HEK293 (cell line): Measurements from ENCODE around the gene KLK5.

Source experiments
- IKZF3 ChIP-seq: fragments of 450-650 bp; IDR thresholded peaks from 2 replicates; pipeline ENCODE4 v1.5.0; 2018; ENCODE audit warnings: missing biosample characterization, mild to moderate bottlenecking, missing genetic modification characterization, moderate library complexity
- ZBTB20 ChIP-seq: fragments of 450-650 bp; formaldehyde crosslinking; IDR thresholded peaks from 2 replicates; pipeline ENCODE4 v1.5.1; 2016; ENCODE audit warnings: missing biosample characterization, missing genetic modification characterization
- ZNF114 ChIP-seq: fragments of 450-650 bp; formaldehyde crosslinking; IDR thresholded peaks from 2 replicates; pipeline ENCODE4 v1.5.0; 2017; ENCODE audit warnings: missing biosample characterization, missing genetic modification characterization
- ZNF155 ChIP-seq: fragments of 450-650 bp; formaldehyde crosslinking; IDR thresholded peaks from 2 replicates; pipeline ENCODE4 v1.5.1; 2016; ENCODE audit warnings: missing biosample characterization, missing genetic modification characterization
- ZNF274 ChIP-seq, 2 experiments: fragments of 200-500 bp in 1 of 2; fragments of 450-650 bp in 1 of 2; sonication (Bioruptor generic) in 1 of 2; formaldehyde crosslinking in 1 of 2; IDR thresholded peaks; 2 replicates each; pipeline versions ENCODE4 v1.5.1 to v1.6.1; 2014 to 2016; ENCODE audit warnings: borderline replicate concordance in 1 of 2, inconsistent platforms in 1 of 2, low read length in 1 of 2, missing biosample characterization in 1 of 2, missing genetic modification characterization in 1 of 2
- ZNF76 ChIP-seq: fragments of 450-650 bp; formaldehyde crosslinking; IDR thresholded peaks from 2 replicates; pipeline ENCODE4; 2016; ENCODE audit warnings: low read depth, missing biosample characterization, missing genetic modification characterization, borderline replicate concordance
- TF ChIP-seq, protein P1 (sequence below): fragments of 450-650 bp; formaldehyde crosslinking; IDR thresholded peaks from 2 replicates; pipeline ENCODE4 v1.5.1; 2016; ENCODE audit warnings: missing biosample characterization, missing genetic modification characterization
- TF ChIP-seq, protein P2 (sequence below): fragments of 450-650 bp; formaldehyde crosslinking; conservative IDR thresholded peaks from 2 replicates; pipeline ENCODE4 v1.5.1; 2016; ENCODE audit warnings: low read depth, missing biosample characterization, missing genetic modification characterization
- TF ChIP-seq, protein P3 (sequence below): fragments of 450-650 bp; formaldehyde crosslinking; IDR thresholded peaks from 2 replicates; pipeline ENCODE4 v1.5.1; 2016; ENCODE audit warnings: missing biosample characterization, missing genetic modification characterization, borderline replicate concordance

DNA sequence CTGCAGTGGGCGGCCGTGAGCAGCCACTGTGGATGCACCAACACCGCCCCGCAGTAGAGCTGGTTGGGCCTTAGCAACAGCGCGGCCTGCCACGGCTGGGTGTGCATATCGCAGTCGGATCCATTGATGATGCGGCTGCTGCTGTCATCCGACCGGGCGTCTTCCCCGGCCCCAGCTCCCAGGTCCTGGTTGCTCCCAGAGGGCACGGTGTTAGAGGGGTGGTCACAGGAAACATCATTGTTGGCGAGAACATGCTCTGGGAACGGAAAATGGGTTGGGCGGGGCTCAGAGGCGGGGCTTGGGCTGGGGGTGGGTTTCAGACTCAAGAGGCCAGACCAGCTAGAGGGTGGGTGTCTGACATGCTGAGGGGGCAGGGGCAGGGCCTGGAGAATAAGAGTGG, 3.0 kb downstream of the KLK5 start:
- TF ChIP-seq, protein P1, sequence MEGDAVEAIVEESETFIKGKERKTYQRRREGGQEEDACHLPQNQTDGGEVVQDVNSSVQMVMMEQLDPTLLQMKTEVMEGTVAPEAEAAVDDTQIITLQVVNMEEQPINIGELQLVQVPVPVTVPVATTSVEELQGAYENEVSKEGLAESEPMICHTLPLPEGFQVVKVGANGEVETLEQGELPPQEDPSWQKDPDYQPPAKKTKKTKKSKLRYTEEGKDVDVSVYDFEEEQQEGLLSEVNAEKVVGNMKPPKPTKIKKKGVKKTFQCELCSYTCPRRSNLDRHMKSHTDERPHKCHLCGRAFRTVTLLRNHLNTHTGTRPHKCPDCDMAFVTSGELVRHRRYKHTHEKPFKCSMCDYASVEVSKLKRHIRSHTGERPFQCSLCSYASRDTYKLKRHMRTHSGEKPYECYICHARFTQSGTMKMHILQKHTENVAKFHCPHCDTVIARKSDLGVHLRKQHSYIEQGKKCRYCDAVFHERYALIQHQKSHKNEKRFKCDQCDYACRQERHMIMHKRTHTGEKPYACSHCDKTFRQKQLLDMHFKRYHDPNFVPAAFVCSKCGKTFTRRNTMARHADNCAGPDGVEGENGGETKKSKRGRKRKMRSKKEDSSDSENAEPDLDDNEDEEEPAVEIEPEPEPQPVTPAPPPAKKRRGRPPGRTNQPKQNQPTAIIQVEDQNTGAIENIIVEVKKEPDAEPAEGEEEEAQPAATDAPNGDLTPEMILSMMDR = no peak
- TF ChIP-seq ZNF114 (tag by site-specific recombination) (no peak), ZNF155 (tag by site-specific recombination) (no peak), ZBTB20 (tag by site-specific recombination) (no peak), ZNF274 (IDR thresholded peaks at IDR 0.05; ENCODE audit: low read length) (no peak), ZNF274 (tag by site-specific recombination; IDR thresholded peaks at IDR 0.05; ENCODE audit: borderline replicate concordance) (no peak), ZNF76 (tag by site-specific recombination) (no peak), IKZF3 (tag by site-specific recombination) (no peak)
- TF ChIP-seq, protein P2, sequence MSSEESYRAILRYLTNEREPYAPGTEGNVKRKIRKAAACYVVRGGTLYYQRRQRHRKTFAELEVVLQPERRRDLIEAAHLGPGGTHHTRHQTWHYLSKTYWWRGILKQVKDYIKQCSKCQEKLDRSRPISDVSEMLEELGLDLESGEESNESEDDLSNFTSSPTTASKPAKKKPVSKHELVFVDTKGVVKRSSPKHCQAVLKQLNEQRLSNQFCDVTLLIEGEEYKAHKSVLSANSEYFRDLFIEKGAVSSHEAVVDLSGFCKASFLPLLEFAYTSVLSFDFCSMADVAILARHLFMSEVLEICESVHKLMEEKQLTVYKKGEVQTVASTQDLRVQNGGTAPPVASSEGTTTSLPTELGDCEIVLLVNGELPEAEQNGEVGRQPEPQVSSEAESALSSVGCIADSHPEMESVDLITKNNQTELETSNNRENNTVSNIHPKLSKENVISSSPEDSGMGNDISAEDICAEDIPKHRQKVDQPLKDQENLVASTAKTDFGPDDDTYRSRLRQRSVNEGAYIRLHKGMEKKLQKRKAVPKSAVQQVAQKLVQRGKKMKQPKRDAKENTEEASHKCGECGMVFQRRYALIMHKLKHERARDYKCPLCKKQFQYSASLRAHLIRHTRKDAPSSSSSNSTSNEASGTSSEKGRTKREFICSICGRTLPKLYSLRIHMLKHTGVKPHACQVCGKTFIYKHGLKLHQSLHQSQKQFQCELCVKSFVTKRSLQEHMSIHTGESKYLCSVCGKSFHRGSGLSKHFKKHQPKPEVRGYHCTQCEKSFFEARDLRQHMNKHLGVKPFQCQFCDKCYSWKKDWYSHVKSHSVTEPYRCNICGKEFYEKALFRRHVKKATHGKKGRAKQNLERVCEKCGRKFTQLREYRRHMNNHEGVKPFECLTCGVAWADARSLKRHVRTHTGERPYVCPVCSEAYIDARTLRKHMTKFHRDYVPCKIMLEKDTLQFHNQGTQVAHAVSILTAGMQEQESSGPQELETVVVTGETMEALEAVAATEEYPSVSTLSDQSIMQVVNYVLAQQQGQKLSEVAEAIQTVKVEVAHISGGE (tag by site-specific recombination) = no peak
- TF ChIP-seq, protein P3, sequence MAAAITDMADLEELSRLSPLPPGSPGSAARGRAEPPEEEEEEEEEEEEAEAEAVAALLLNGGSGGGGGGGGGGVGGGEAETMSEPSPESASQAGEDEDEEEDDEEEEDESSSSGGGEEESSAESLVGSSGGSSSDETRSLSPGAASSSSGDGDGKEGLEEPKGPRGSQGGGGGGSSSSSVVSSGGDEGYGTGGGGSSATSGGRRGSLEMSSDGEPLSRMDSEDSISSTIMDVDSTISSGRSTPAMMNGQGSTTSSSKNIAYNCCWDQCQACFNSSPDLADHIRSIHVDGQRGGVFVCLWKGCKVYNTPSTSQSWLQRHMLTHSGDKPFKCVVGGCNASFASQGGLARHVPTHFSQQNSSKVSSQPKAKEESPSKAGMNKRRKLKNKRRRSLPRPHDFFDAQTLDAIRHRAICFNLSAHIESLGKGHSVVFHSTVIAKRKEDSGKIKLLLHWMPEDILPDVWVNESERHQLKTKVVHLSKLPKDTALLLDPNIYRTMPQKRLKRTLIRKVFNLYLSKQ (tag by site-specific recombination) = no peak
